HG02763 (cell line): ENCODE data around the gene PIEZO2.

Experiments used
- ATAC-seq: cut with Tn5 transposase; IDR thresholded peaks from one replicate; pipeline ENCODE4 v1.9.1; 2021; ENCODE audit warnings: mild to moderate bottlenecking, moderate library complexity; ENCODE audit not compliant: unreplicated experiment

The PIEZO2 gene

DNA sequence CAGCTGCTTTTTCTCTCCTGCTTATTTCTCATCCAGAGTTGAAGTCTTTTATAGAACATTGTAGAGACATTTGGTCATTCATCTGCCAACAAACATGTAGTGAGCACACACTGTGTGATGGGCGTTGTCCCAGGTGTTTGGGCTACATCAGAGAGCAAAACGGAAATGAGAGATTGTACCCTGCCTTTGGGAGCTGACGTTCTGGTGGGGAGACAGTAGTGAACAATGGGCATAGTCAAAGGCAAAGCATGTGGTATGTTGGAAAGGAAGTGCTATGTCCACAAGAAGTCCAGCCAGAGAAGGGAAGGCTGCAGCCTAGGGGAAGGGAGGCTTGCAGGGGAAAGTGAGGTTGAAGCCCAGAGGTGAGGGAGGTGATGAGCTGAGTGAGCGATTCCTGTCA is 78.1 kb downstream of the PIEZO2 start:
- no peak for ATAC-seq

DNA sequence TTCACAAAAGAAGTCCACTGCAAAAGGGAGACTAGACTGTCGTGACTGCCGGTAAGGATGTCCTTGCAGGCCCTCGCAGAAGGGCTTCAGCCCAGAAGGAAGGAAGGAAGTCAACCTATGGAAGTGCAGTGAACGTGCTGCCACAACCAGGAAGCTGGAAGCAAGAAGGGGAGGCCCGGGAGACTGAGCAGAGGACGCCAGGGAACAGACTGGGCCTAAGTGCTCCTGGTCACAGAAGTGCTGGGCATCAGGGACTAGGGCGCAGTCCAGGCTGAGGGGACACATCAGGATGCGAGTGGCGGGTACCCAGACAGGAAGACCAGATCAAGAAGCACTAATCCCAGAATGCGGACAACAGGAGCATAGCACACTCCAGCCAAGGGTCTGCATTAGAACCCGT is 78.8 kb downstream of the PIEZO2 start:
- ATAC-seq, result no peak

DNA sequence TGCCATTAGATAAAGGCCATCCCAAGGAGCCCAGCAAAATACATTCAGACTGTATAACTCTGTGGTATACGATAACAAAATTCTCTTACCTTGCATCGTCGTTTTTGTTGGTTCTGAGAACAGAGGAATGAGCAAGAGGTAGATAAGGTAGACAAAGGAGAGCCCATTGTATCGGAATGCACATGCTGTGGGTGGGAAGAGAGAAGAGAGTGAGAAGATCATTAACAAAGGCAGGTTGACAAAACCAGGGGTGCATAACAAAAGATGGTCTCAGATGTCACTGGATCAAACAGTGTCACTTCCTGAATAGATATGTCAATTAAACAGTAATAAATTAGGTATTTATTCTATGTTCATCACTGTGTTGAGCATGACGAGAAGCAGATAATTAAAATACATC is 83.3 kb downstream of the PIEZO2 start:
- ATAC-seq, result no peak

- ATAC-seq, result no peak
Measured at GRCh38 chr18:11064727-11065460, 84.5 kb downstream of the PIEZO2 start.

DNA sequence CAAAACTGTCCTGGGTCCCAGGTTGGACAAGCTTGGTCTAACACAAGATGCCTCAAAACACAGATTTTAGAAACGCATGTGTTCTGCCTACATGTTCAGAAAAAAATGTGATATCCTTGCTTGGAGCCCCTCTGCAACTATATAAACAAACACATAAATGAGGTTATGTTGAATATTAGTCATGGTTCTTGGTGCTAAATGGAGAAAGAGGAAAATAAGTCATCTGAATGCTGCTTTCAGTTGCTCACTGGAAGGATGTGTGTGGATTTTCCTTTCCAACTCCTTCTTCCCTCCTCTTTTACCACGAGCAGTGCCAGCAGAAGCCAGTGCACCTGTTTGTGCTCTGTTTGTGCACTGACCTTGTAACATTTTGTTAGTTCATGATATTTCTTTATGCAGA is 85.3 kb downstream of the PIEZO2 start:
- ATAC-seq, result no peak

DNA sequence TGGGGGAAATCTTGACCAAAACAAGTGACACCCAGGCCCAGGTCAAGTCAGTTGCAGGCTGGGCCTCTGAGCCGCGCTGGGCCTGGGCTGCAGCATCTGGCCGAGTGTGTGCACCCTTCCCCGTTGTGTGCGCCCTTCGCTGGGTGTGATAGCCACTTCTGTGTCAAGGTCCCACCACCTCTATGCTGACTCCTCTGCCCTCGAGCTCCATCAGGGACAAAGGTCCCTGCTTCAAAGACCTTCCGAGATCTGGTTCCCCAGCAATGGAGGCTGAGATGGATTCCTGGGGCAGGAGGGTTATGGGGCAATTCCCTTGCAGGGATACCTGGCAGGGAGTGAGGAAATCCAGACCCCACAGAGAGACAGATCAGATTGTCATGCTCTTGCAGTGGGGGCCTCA is 93.6 kb downstream of the PIEZO2 start:
- ATAC-seq, result no peak

DNA sequence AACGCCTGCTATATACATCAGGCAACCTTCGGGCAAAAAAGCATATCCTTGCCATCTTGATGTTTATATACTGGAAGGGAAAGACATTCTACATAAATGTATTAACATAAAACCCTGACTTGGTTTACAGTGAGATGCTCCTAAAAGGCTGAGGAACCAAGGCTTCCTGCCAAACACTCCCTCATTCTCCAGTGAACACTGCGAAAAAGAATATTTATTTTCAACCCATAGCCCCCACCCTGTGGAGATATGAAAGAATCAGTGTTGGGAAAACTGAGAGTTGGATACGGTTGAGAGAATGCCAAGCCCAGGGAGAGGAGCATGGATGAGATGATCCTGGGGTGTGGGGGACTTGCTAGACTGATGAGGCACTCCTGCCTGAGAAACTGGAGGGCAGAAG is 94.9 kb downstream of the PIEZO2 start:
- ATAC-seq, result no peak

DNA sequence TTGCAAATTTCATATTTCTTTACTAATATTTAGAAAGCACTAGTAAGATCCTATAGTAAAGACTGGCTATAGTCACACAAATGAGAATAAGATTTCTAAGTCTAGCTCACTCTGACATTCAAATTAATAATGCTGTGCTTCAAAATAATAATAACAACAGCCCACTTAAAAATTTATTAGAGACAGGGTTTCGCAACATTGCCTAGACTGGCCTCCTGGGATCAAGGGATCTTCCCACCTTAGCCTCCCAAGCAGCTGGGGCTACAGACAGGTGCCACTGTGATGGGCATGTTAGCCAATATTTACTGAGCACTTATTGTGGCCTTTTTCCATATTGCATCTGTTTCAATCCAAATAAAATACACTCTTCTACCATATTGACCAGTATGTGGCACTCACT is 96.1 kb downstream of the PIEZO2 start:
- no peak for ATAC-seq

- no peak for ATAC-seq
Measured at GRCh38 chr18:11052800-11053199, 96.6 kb downstream of the PIEZO2 start.

GRCh38 chr18:11051462-11051861 is 97.9 kb downstream of the PIEZO2 start:
- no peak for ATAC-seq

DNA sequence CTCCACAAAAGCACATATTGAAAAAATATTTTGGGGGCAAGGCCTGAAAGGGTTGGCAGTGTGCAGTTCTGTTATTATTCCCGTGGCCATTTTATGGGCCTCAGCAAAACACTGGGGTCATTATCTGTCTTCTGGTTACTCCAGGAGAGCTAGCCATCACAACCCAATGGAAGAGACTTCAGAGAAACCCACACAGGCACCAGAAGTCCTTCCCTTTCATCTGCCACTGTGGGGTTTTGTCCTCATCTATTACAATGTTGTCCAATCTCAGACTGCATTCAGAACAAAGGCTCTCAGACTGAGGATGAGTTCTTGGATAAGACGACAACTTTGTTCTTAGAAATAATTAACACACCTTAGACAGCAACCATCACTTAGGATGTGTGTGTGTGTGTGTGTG is 98.4 kb downstream of the PIEZO2 start:
- ATAC-seq, result no peak

GRCh38 chr18:11047817-11048216 is 101.6 kb downstream of the PIEZO2 start:
- no peak for ATAC-seq

DNA sequence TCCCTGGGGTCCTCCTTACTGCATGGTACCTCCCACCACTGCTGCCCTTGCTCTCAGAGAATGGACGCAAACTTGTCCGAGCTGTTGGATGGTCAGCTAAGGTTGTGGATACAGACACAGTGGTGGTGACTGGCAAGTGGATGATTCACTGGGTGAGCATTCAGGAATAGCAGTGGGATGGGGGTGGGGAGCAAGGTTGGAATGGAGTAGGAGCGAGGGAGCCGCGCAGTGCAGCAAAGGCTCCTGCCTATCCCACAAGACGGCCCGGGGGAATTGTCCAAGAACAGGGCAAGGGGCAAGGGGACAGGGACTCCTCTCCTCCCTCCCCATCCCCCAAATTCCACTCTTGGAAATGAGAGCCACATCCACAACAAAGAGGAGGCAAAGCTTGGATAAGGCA is 102.2 kb downstream of the PIEZO2 start:
- ATAC-seq, result no peak

DNA sequence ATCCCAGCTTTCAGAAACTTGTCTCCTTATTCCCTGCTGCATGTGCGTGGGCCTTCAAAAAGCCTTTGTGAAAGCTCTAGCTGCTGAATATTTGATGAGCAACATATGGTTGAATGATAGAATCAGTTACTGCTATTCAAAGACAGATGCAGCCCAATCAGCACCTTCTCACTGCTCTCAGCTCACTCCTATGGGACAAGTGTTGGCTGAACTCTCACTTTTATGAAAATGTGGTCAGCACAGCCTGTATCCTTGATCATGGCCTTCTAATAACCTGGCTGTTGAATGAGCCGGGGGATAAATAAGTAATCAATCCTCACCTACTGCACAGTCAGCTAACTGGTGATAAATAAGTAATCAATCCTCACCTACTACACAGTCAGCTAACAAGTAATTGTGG is 103.2 kb downstream of the PIEZO2 start:
- ATAC-seq, result no peak

DNA sequence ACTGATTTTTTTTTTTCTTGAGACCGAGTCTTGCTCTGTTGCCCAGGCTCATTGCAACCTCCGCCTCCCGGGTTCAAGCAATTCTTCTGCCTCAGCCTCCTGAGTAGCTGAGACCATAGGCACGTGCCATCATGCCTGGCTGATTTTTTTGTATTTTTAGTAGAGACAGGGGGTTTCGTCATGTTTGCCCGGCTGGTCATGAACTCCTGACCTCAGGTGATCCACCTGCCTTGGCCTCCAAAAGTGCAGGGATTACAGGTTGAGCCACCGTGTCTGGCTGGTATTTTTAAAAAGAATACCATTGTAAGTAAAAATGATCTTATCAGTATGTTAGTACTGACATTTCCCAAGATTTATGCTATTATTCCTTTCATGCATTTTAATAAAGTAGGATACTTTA is 105.7 kb downstream of the PIEZO2 start:
- ATAC-seq, result no peak

GRCh38 chr18:11042247-11042646 is 107.1 kb downstream of the PIEZO2 start:
- no peak for ATAC-seq

DNA sequence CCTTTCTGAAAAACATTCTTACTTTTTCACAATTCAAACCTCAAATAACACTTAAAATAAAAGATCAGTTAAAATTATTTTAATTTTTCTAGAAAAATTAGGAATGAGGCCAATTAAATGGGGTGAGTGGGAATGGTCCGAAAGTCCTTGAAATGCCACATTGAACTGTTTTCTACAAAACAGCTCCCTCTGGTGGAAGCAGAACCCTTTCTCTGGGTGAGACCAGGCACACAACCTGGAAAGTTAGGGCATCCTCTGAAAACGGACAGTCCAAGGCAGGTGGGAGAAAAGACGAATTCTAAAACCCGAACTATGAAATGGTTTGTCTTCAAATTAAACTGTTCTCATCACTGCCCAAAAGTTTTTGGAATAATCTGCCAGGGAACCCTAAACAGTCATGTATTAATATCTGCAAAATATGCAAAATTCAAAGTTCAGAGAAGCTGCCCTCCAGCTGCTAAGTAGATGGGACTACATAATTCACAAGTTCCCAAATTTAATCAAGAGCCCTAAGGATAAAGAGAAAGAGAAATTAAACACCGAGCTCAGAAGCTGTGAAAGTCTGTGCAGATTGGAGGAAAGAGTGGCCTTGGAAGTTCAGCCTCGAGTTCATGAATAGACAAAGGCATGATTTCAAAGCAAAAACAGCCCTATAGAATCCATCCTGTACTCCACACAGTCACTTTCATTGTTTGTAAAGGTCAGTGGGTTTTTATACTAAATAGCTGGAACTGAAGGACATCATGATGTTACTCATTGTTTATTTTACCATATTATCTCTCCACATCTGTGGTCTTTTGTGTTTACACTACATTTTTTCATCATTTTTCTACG is 108.3 kb downstream of the PIEZO2 start:
- ATAC-seq, result no peak

DNA sequence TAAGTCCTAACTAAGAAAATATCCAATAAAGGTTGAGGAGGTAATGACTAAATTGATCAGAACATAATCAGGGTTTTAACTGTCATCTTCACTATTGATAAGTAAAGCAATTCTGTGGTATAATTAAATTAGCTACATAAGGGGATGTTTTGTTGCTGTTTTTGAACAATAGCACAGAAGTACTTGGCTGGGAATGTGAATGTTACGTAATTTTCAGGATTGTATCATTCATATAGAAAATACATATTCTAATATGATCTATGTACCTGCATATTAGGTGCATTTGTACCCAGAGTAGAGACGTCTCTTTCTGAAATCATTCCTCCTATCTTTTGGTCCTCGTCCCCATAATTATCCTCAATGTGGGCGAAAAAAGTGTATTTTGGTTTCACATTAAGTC is 109.0 kb downstream of the PIEZO2 start:
- ATAC-seq, result no peak

GRCh38 chr18:11037533-11038240 is 111.7 kb downstream of the PIEZO2 start:
- ATAC-seq, result no peak

GRCh38 chr18:11035814-11036495 is 113.4 kb downstream of the PIEZO2 start:
- ATAC-seq, result no peak

- ATAC-seq, result no peak
Measured at GRCh38 chr18:11035376-11035775, 114.0 kb downstream of the PIEZO2 start.
